GM23338 (cell line): ENCODE results near the gene CDH8. TPM values are rescaled to one million over a fixed set of nuclear protein-coding genes. Genes with fewer than 3 reads are reported as not detected.

Experiments
- ATAC-seq: fragments of 200-7000 bp; cut with Tn5 transposase; 3 replicates; pipeline ENCODE4 v1.9.1; 2020
- DNase-seq: peaks from one replicate; pipeline ENCODE4 v3.0.0-alpha.2; 2015; ENCODE audit warnings: low spot score
- H2AFZ ChIP-seq: fragments of 200-600 bp; sonication (generic); 2 replicates; pipeline ENCODE4 v1.8.0; 2016; ENCODE audit warnings: antibody characterized with exemption, mild to moderate bottlenecking, moderate library complexity
- H3F3A ChIP-seq: fragments of 200-600 bp; sonication (generic); replicated peaks from 2 replicates; pipeline ENCODE4 v1.8.0; 2017; ENCODE audit warnings: antibody characterized with exemption, mixed run types, low read depth
- H3K27ac ChIP-seq: fragments of 200-600 bp; sonication (generic); 2 replicates; pipeline ENCODE4 v1.6.1; 2016; ENCODE audit warnings: low read depth
- H3K27me3 ChIP-seq: fragments of 200-600 bp; sonication (generic); 2 replicates; pipeline ENCODE4 v1.8.0; 2016; ENCODE audit warnings: mild to moderate bottlenecking, mixed run types, moderate library complexity; ENCODE audit not compliant: insufficient read depth
- H3K36me3 ChIP-seq: fragments of 200-600 bp; sonication (generic); 2 replicates; pipeline ENCODE4 v1.8.0; 2016; ENCODE audit warnings: mild to moderate bottlenecking; ENCODE audit not compliant: insufficient read depth
- H3K4me1 ChIP-seq: fragments of 200-600 bp; sonication (generic); 2 replicates; pipeline ENCODE4 v1.8.0; 2016; ENCODE audit warnings: mild to moderate bottlenecking, moderate library complexity; ENCODE audit not compliant: insufficient read depth
- H3K4me2 ChIP-seq: fragments of 200-600 bp; sonication (generic); 2 replicates; pipeline ENCODE4 v1.7.1; 2017; ENCODE audit warnings: mixed run types
- H3K4me3 ChIP-seq: fragments of 200-600 bp; sonication (generic); 2 replicates; pipeline ENCODE4 v1.6.1; 2016; ENCODE audit warnings: mixed run types
- H3K79me2 ChIP-seq: fragments of 200-600 bp; sonication (generic); replicated peaks from 2 replicates; pipeline ENCODE4 v1.8.0; 2017; ENCODE audit warnings: mild to moderate bottlenecking; ENCODE audit not compliant: insufficient read depth
- H3K9me2 ChIP-seq: fragments of 200-600 bp; sonication (generic); 2 replicates; pipeline ENCODE4 v1.8.0; 2017; ENCODE audit not compliant: insufficient read depth
- H4K20me1 ChIP-seq: fragments of 200-600 bp; sonication (generic); replicated peaks from 2 replicates; pipeline ENCODE4 v1.8.0; 2017; ENCODE audit warnings: mild to moderate bottlenecking; ENCODE audit not compliant: insufficient read depth
- H3K27ac Mint-ChIP-seq: 2 replicates; pipeline ENCODE4 v1.8.0; 2020; ENCODE audit warnings: inconsistent platforms, mild to moderate bottlenecking, moderate library complexity, mixed read lengths
- H3K27me3 Mint-ChIP-seq: 3 replicates; pipeline ENCODE4 v1.8.0; 2022; ENCODE audit warnings: low read depth, mild to moderate bottlenecking, moderate library complexity, mixed read lengths, inconsistent platforms; ENCODE audit not compliant: insufficient read depth, poor library complexity
- H3K36me3 Mint-ChIP-seq: 3 replicates; pipeline ENCODE4 v1.8.0; 2021; ENCODE audit warnings: low read depth, mild to moderate bottlenecking, inconsistent platforms, moderate library complexity, mixed read lengths
- H3K4me1 Mint-ChIP-seq: 3 replicates; pipeline ENCODE4 v1.8.0; 2020; ENCODE audit warnings: mild to moderate bottlenecking, inconsistent platforms, mixed read lengths
- H3K4me3 Mint-ChIP-seq: 3 replicates; pipeline ENCODE4 v1.8.0; 2021; ENCODE audit warnings: moderate library complexity, mild to moderate bottlenecking, inconsistent platforms, mixed read lengths
- H3K9me3 Mint-ChIP-seq: 3 replicates; pipeline ENCODE4 v1.8.0; 2020; ENCODE audit warnings: moderate library complexity, mild to moderate bottlenecking, inconsistent platforms, mixed read lengths
- CREB1 ChIP-seq: fragments of 250-450 bp; sonication (Bioruptor Pico); IDR thresholded peaks from 2 replicates; pipeline ENCODE4 v1.5.0; 2020; ENCODE audit warnings: low read depth, mild to moderate bottlenecking, moderate library complexity
- EZH2 ChIP-seq: fragments of 200-600 bp; sonication (generic); IDR thresholded peaks from one replicate; pipeline ENCODE4 v1.8.0; 2017; ENCODE audit warnings: antibody characterized with exemption, mild to moderate bottlenecking, low read depth; ENCODE audit not compliant: unreplicated experiment
- EZH2phosphoT487 ChIP-seq: fragments of 200-600 bp; sonication (generic); IDR thresholded peaks from one replicate; pipeline ENCODE4 v1.8.1; 2018; ENCODE audit warnings: antibody characterized with exemption; ENCODE audit not compliant: unreplicated experiment
- JUNB ChIP-seq: IDR thresholded peaks from one replicate; pipeline ENCODE4 v1.6.1; 2016; ENCODE audit warnings: antibody characterized with exemption; ENCODE audit not compliant: unreplicated experiment
- NANOG ChIP-seq: IDR thresholded peaks from 2 replicates; pipeline ENCODE4 v1.6.1; 2016; ENCODE audit warnings: antibody characterized with exemption, borderline replicate concordance
- POLR2AphosphoS5 ChIP-seq: IDR thresholded peaks from 2 replicates; pipeline ENCODE4 v1.6.1; 2016; ENCODE audit warnings: antibody characterized with exemption, low read depth
- STAT1 ChIP-seq: IDR thresholded peaks from one replicate; pipeline ENCODE4 v1.6.1; 2016; ENCODE audit warnings: antibody characterized with exemption; ENCODE audit not compliant: unreplicated experiment
- ZNF114 ChIP-seq: fragments of 250-450 bp; sonication (Bioruptor Pico); IDR thresholded peaks from 2 replicates; pipeline ENCODE4 v1.5.0; 2020; ENCODE audit warnings: mild to moderate bottlenecking, moderate library complexity
- ZNF331 ChIP-seq: fragments of 250-450 bp; sonication (Bioruptor Pico); IDR thresholded peaks from 2 replicates; pipeline ENCODE4 v1.5.0; 2020; ENCODE audit warnings: low read depth, mild to moderate bottlenecking, moderate library complexity
- polyA plus RNA-seq: library from polyadenylated mRNA; unstranded; fragments of >200 nt; fragmentation: Nextera tagmentation; extraction: Ambion mirVana; gene quantifications from 2 replicates; pipeline ENCODE4 v1.2.1, GENCODE V29; 2016
- total RNA-seq: library from RNA; depleted of rRNA; stranded (reverse); fragments of >200 nt; shearing (Covaris generic); gene quantifications from 2 replicates; pipeline ENCODE4 v1.2.3, GENCODE V29; 2014
- TF ChIP-seq, protein P1 (sequence below), 2 experiments: fragments of 200-600 bp in 1 of 2; sonication (generic) in 1 of 2; conservative IDR thresholded peaks; 2 replicates each; pipeline versions ENCODE4 v1.5.1 to v1.6.1; 2016 to 2017; ENCODE audit warnings: antibody characterized with exemption in 2 of 2, low read depth in 2 of 2, mild to moderate bottlenecking in 2 of 2, moderate library complexity in 1 of 2
- TF ChIP-seq, protein P2 (sequence below): IDR thresholded peaks from one replicate; pipeline ENCODE4 v1.6.1; 2018; ENCODE audit warnings: antibody characterized with exemption; ENCODE audit not compliant: unreplicated experiment
- TF ChIP-seq, protein P3 (sequence below): fragments of 250-450 bp; sonication (Bioruptor Pico); IDR thresholded peaks from 2 replicates; pipeline ENCODE4 v1.5.0; 2020; ENCODE audit warnings: mild to moderate bottlenecking, moderate library complexity
- TF ChIP-seq, protein P4 (sequence below): IDR thresholded peaks from 2 replicates; pipeline ENCODE4 v1.6.1; 2016; ENCODE audit warnings: antibody characterized with exemption

CDH8 gene
- total and polyA plus RNA-seq, 2 experiments from 2014 or later: 10.2 to 11.7 TPM

DNA sequence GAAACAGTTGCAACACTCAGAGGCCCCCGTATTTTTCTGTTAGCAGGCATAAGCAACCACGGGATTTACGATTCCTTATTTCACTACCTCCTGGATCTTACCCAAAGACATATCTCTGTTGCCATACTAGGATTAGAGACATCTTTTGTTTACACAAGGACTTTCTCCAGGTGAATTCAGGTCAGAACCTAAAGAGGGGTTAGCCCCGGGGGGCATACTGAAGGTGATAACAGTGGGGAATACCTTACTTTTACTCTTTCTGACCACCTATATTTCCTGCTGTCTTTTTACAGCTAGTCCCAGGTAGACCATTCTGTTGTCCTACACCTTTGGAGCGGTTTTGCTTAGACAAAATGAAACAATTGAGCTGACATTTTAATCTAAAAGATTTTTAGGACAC, 27.9 kb upstream of the CDH8 start:
- H3K27ac ChIP-seq: no peak overlapping the region
- H3K9me2 ChIP-seq: 0 out of 2 replicates have a peak, but pooled peaks cover 3% of the 10 kb centered on the region
- no peaks in the 10 kb centered on the region for H3K27me3 ChIP-seq
- H4K20me1 ChIP-seq: no peaks in the 10 kb centered on the region
- no peaks in the 10 kb centered on the region for H3F3A ChIP-seq
- no peak overlapping the region for H3K4me2 ChIP-seq
- Mint-ChIP-seq H3K27ac (no peak overlapping the region), H3K36me3 (0 out of 3 replicates have a peak, but pooled peaks cover 3% of the 10 kb centered on the region), H3K9me3 (peaks cover 3% of the 10 kb centered on the region; the same call in 1 of the 3 replicates), H3K4me1 (peaks cover 27% of the 10 kb centered on the region), H3K4me3 (no peak overlapping the region), H3K27me3 (no peaks in the 10 kb centered on the region)
- H3K4me1 ChIP-seq: peaks cover 6% of the 10 kb centered on the region; the same call in 1 of the 2 replicates
- no peaks in the 10 kb centered on the region for H3K36me3 ChIP-seq
- no peak overlapping the region for H2AFZ ChIP-seq
- no peak overlapping the region for H3K4me3 ChIP-seq
- H3K79me2 ChIP-seq: no peaks in the 10 kb centered on the region
- ATAC-seq: peak; percentile 59
- TF ChIP-seq JUNB: no peak
- no peak for TF ChIP-seq POLR2AphosphoS5
- TF ChIP-seq, protein P1, sequence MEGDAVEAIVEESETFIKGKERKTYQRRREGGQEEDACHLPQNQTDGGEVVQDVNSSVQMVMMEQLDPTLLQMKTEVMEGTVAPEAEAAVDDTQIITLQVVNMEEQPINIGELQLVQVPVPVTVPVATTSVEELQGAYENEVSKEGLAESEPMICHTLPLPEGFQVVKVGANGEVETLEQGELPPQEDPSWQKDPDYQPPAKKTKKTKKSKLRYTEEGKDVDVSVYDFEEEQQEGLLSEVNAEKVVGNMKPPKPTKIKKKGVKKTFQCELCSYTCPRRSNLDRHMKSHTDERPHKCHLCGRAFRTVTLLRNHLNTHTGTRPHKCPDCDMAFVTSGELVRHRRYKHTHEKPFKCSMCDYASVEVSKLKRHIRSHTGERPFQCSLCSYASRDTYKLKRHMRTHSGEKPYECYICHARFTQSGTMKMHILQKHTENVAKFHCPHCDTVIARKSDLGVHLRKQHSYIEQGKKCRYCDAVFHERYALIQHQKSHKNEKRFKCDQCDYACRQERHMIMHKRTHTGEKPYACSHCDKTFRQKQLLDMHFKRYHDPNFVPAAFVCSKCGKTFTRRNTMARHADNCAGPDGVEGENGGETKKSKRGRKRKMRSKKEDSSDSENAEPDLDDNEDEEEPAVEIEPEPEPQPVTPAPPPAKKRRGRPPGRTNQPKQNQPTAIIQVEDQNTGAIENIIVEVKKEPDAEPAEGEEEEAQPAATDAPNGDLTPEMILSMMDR (conservative IDR thresholded peaks at IDR 0.05; ENCODE audit: low read depth in 2 of 2): no peak
- no peak for TF ChIP-seq NANOG
- TF ChIP-seq STAT1: no peak
- no peak for TF ChIP-seq CREB1
- TF ChIP-seq EZH2: no peak
- TF ChIP-seq ZNF114 (CRISPR knock-in tag): no peak
- TF ChIP-seq ZNF331 (CRISPR knock-in tag): no peak
- TF ChIP-seq, protein P2, sequence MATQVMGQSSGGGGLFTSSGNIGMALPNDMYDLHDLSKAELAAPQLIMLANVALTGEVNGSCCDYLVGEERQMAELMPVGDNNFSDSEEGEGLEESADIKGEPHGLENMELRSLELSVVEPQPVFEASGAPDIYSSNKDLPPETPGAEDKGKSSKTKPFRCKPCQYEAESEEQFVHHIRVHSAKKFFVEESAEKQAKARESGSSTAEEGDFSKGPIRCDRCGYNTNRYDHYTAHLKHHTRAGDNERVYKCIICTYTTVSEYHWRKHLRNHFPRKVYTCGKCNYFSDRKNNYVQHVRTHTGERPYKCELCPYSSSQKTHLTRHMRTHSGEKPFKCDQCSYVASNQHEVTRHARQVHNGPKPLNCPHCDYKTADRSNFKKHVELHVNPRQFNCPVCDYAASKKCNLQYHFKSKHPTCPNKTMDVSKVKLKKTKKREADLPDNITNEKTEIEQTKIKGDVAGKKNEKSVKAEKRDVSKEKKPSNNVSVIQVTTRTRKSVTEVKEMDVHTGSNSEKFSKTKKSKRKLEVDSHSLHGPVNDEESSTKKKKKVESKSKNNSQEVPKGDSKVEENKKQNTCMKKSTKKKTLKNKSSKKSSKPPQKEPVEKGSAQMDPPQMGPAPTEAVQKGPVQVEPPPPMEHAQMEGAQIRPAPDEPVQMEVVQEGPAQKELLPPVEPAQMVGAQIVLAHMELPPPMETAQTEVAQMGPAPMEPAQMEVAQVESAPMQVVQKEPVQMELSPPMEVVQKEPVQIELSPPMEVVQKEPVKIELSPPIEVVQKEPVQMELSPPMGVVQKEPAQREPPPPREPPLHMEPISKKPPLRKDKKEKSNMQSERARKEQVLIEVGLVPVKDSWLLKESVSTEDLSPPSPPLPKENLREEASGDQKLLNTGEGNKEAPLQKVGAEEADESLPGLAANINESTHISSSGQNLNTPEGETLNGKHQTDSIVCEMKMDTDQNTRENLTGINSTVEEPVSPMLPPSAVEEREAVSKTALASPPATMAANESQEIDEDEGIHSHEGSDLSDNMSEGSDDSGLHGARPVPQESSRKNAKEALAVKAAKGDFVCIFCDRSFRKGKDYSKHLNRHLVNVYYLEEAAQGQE: no peak
- TF ChIP-seq, protein P3, sequence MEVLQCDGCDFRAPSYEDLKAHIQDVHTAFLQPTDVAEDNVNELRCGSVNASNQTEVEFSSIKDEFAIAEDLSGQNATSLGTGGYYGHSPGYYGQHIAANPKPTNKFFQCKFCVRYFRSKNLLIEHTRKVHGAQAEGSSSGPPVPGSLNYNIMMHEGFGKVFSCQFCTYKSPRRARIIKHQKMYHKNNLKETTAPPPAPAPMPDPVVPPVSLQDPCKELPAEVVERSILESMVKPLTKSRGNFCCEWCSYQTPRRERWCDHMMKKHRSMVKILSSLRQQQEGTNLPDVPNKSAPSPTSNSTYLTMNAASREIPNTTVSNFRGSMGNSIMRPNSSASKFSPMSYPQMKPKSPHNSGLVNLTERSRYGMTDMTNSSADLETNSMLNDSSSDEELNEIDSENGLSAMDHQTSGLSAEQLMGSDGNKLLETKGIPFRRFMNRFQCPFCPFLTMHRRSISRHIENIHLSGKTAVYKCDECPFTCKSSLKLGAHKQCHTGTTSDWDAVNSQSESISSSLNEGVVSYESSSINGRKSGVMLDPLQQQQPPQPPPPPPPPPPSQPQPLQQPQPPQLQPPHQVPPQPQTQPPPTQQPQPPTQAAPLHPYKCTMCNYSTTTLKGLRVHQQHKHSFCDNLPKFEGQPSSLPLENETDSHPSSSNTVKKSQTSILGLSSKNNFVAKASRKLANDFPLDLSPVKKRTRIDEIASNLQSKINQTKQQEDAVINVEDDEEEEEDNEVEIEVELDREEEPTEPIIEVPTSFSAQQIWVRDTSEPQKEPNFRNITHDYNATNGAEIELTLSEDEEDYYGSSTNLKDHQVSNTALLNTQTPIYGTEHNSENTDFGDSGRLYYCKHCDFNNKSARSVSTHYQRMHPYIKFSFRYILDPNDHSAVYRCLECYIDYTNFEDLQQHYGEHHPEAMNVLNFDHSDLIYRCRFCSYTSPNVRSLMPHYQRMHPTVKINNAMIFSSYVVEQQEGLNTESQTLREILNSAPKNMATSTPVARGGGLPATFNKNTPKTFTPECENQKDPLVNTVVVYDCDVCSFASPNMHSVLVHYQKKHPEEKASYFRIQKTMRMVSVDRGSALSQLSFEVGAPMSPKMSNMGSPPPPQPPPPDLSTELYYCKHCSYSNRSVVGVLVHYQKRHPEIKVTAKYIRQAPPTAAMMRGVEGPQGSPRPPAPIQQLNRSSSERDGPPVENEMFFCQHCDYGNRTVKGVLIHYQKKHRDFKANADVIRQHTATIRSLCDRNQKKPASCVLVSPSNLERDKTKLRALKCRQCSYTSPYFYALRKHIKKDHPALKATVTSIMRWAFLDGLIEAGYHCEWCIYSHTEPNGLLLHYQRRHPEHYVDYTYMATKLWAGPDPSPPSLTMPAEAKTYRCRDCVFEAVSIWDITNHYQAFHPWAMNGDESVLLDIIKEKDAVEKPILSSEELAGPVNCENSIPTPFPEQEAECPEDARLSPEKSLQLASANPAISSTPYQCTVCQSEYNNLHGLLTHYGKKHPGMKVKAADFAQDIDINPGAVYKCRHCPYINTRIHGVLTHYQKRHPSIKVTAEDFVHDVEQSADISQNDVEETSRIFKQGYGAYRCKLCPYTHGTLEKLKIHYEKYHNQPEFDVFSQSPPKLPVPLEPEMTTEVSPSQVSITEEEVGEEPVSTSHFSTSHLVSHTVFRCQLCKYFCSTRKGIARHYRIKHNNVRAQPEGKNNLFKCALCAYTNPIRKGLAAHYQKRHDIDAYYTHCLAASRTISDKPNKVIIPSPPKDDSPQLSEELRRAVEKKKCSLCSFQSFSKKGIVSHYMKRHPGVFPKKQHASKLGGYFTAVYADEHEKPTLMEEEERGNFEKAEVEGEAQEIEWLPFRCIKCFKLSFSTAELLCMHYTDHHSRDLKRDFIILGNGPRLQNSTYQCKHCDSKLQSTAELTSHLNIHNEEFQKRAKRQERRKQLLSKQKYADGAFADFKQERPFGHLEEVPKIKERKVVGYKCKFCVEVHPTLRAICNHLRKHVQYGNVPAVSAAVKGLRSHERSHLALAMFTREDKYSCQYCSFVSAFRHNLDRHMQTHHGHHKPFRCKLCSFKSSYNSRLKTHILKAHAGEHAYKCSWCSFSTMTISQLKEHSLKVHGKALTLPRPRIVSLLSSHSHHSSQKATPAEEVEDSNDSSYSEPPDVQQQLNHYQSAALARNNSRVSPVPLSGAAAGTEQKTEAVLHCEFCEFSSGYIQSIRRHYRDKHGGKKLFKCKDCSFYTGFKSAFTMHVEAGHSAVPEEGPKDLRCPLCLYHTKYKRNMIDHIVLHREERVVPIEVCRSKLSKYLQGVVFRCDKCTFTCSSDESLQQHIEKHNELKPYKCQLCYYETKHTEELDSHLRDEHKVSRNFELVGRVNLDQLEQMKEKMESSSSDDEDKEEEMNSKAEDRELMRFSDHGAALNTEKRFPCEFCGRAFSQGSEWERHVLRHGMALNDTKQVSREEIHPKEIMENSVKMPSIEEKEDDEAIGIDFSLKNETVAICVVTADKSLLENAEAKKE (CRISPR knock-in tag): no peak
- no peak for TF ChIP-seq EZH2phosphoT487
- TF ChIP-seq, protein P4, sequence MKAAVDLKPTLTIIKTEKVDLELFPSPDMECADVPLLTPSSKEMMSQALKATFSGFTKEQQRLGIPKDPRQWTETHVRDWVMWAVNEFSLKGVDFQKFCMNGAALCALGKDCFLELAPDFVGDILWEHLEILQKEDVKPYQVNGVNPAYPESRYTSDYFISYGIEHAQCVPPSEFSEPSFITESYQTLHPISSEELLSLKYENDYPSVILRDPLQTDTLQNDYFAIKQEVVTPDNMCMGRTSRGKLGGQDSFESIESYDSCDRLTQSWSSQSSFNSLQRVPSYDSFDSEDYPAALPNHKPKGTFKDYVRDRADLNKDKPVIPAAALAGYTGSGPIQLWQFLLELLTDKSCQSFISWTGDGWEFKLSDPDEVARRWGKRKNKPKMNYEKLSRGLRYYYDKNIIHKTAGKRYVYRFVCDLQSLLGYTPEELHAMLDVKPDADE: no peak
- no peak for DNase-seq
